HEK293 (cell line): ENCODE data around the gene MTHFD1L.

Experiments used
- CTCF ChIA-PET: fragments of 350-600 bp; formaldehyde crosslinking; extraction: SDS; loops from one replicate; lab custom pipeline; 2021; ENCODE audit warnings: antibody characterized with exemption; lab: Yijun Ruan, JAX
- POLR2A ChIA-PET: fragments of 300-600 bp; formaldehyde crosslinking; extraction: SDS; loops from one replicate; lab custom pipeline; 2020; ENCODE audit warnings: antibody characterized with exemption, inconsistent platforms; lab: Yijun Ruan, JAX
- H3K27ac ChIP-seq: fragments of 200-500 bp; sonication (Bioruptor generic); 2 replicates; pipeline ENCODE4 v1.5.1; 2014; ENCODE audit warnings: low read depth, low read length, control low read depth, inconsistent platforms; ENCODE audit errors: extremely low read depth
- H3K36me3 ChIP-seq, 2 experiments: fragments of 200-500 bp in 1 of 2; sonication (Bioruptor generic) in 1 of 2; 1 replicate in 1 of 2; 2 replicates in 1 of 2; pipeline ENCODE4 v1.5.1; 2014 to 2017; ENCODE audit warnings: inconsistent platforms in 2 of 2, low read length in 2 of 2; ENCODE audit not compliant: control insufficient read depth in 2 of 2, insufficient read depth in 1 of 2
- H3K4me1 ChIP-seq: fragments of 200-500 bp; sonication (Bioruptor generic); 2 replicates; pipeline ENCODE4 v1.5.1; 2014; ENCODE audit warnings: mild to moderate bottlenecking, low read length, inconsistent platforms; ENCODE audit not compliant: control insufficient read depth, insufficient read depth
- H3K4me3 ChIP-seq: 2 replicates; pipeline ENCODE4 v1.5.1; 2011; ENCODE audit warnings: low read depth, mild to moderate bottlenecking, control low read depth, low read length, moderate library complexity
- H3K9me3 ChIP-seq: fragments of 200-500 bp; sonication (Bioruptor generic); 2 replicates; pipeline ENCODE4 v1.5.1; 2014; ENCODE audit warnings: low read depth, low read length, inconsistent platforms; ENCODE audit not compliant: control insufficient read depth, insufficient read depth
- ELK4 ChIP-seq: IDR thresholded peaks from 2 replicates; pipeline ENCODE4 v1.6.1; 2011; ENCODE audit warnings: mild to moderate bottlenecking, low read depth, low read length, borderline replicate concordance
- HIC1 ChIP-seq: fragments of 450-650 bp; formaldehyde crosslinking; IDR thresholded peaks from 2 replicates; pipeline ENCODE4 v1.5.1; 2016; ENCODE audit warnings: missing biosample characterization, missing genetic modification characterization
- PRDM6 ChIP-seq: fragments of 450-650 bp; formaldehyde crosslinking; IDR thresholded peaks from 2 replicates; pipeline ENCODE4 v1.5.1; 2017; ENCODE audit warnings: missing biosample characterization, missing genetic modification characterization
- SP3 ChIP-seq: fragments of 450-650 bp; formaldehyde crosslinking; IDR thresholded peaks from 2 replicates; pipeline ENCODE4 v1.5.1; 2016; ENCODE audit warnings: missing biosample characterization, missing genetic modification characterization
- ZBTB44 ChIP-seq: fragments of 450-650 bp; IDR thresholded peaks from 2 replicates; pipeline ENCODE4 v1.5.1; 2018; ENCODE audit warnings: missing biosample characterization, mild to moderate bottlenecking, missing genetic modification characterization
- ZBTB7A ChIP-seq: fragments of 450-650 bp; formaldehyde crosslinking; IDR thresholded peaks from 2 replicates; pipeline ENCODE4 v1.5.1; 2016; ENCODE audit warnings: low read depth, missing biosample characterization, missing genetic modification characterization
- ZIC2 ChIP-seq: fragments of 450-650 bp; formaldehyde crosslinking; IDR thresholded peaks from 2 replicates; pipeline ENCODE4 v1.5.1; 2016; ENCODE audit warnings: missing biosample characterization, missing genetic modification characterization
- ZNF157 ChIP-seq: fragments of 450-650 bp; formaldehyde crosslinking; IDR thresholded peaks from 2 replicates; pipeline ENCODE4 v1.5.1; 2016; ENCODE audit warnings: missing biosample characterization, missing genetic modification characterization
- ZNF324 ChIP-seq: fragments of 450-650 bp; formaldehyde crosslinking; IDR thresholded peaks from 2 replicates; pipeline ENCODE4 v1.5.1; 2016; ENCODE audit warnings: missing biosample characterization, missing genetic modification characterization
- ZNF354C ChIP-seq: fragments of 450-650 bp; formaldehyde crosslinking; IDR thresholded peaks from 2 replicates; pipeline ENCODE4 v1.5.1; 2016; ENCODE audit warnings: missing biosample characterization, missing genetic modification characterization, low read depth, borderline replicate concordance
- ZNF449 ChIP-seq: fragments of 450-650 bp; formaldehyde crosslinking; IDR thresholded peaks from 2 replicates; pipeline ENCODE4 v1.5.1; 2017; ENCODE audit warnings: missing biosample characterization, mild to moderate bottlenecking, missing genetic modification characterization, moderate library complexity
- ZNF473 ChIP-seq: fragments of 450-650 bp; formaldehyde crosslinking; IDR thresholded peaks from 2 replicates; pipeline ENCODE4 v1.5.1; 2017; ENCODE audit warnings: missing biosample characterization, missing genetic modification characterization
- ZNF510 ChIP-seq: fragments of 450-650 bp; formaldehyde crosslinking; IDR thresholded peaks from 2 replicates; pipeline ENCODE4 v1.5.1; 2018; ENCODE audit warnings: mild to moderate bottlenecking, missing genetic modification characterization, missing biosample characterization; ENCODE audit not compliant: insufficient replicate concordance
- ZNF529 ChIP-seq: fragments of 450-650 bp; formaldehyde crosslinking; IDR thresholded peaks from 2 replicates; pipeline ENCODE4 v1.5.1; 2017; ENCODE audit warnings: missing genetic modification characterization, missing biosample characterization; ENCODE audit not compliant: insufficient replicate concordance
- ZNF596 ChIP-seq: fragments of 450-650 bp; IDR thresholded peaks from 2 replicates; pipeline ENCODE4 v1.5.0; 2018; ENCODE audit warnings: missing biosample characterization, mild to moderate bottlenecking, missing genetic modification characterization, moderate library complexity
- ZNF610 ChIP-seq: fragments of 450-650 bp; formaldehyde crosslinking; IDR thresholded peaks from 2 replicates; pipeline ENCODE4 v1.5.1; 2016; ENCODE audit warnings: missing biosample characterization, missing genetic modification characterization, borderline replicate concordance
- ZNF639 ChIP-seq: fragments of 450-650 bp; formaldehyde crosslinking; IDR thresholded peaks from 2 replicates; pipeline ENCODE4 v1.5.1; 2016; ENCODE audit warnings: missing biosample characterization, missing genetic modification characterization
- ZNF785 ChIP-seq: fragments of 450-650 bp; formaldehyde crosslinking; IDR thresholded peaks from 2 replicates; pipeline ENCODE4 v1.5.1; 2016; ENCODE audit warnings: missing biosample characterization, missing genetic modification characterization
- ZNF837 ChIP-seq: fragments of 450-650 bp; formaldehyde crosslinking; IDR thresholded peaks from 2 replicates; pipeline ENCODE4 v1.5.1; 2016; ENCODE audit warnings: missing biosample characterization, missing genetic modification characterization

Gene MTHFD1L

GRCh38 chr6:151148111-151148510 lies 282.6 kb downstream of the MTHFD1L start:
- CTCF ChIA-PET = interaction anchor here (0.7 to 2.0 kb wide), 2 partner anchors 134 to 176 kb away, joined by 4 read pairs; no protein-coding TSS in a partner anchor

More at GRCh38 chr6:151148111-151148510, 282.6 kb downstream of the MTHFD1L start:
- Histone ChIP-seq H3K4me1 (no peaks in the 10 kb centered on the region), H3K36me3 (no peaks in the 10 kb centered on the region)
- TF ChIP-seq HIC1 (tag by site-specific recombination) (no peak), SP3 (tag by site-specific recombination) (no peak), ZNF596 (tag by site-specific recombination) (no peak), ZNF324 (tag by site-specific recombination) (no peak), ZNF639 (tag by site-specific recombination) (no peak), ZIC2 (tag by site-specific recombination) (no peak), ZNF529 (tag by site-specific recombination) (no peak), ZNF610 (no peak), PRDM6 (tag by site-specific recombination) (no peak), ZNF785 (tag by site-specific recombination) (no peak), ZBTB7A (tag by site-specific recombination) (no peak), ELK4 (no peak), ZNF510 (no peak), ZNF837 (tag by site-specific recombination) (no peak), ZNF473 (no peak), ZNF157 (tag by site-specific recombination) (no peak), ZBTB44 (tag by site-specific recombination) (no peak), ZNF354C (tag by site-specific recombination) (no peak), ZNF449 (no peak)
- TF ChIP-seq, all 188 proteins: peak for 0
- no peak overlapping the region for H3K4me3 ChIP-seq
- H3K9me3 ChIP-seq = no peaks in the 10 kb centered on the region
- POLR2A ChIA-PET = no interaction called here
- no peak overlapping the region for H3K27ac ChIP-seq
